ENCODE measurements around the gene FSHR. TPM values are rescaled to one million over a fixed set of nuclear protein-coding genes. Genes with fewer than 3 reads are reported as not detected.

The FSHR gene
- total and polyA plus RNA-seq, 2 of the 8 experiments (the other 6 are each of a cell fraction or from before 2014, with no cell fraction given): not detected

GRCh38 chr2:49045083-49045482, 109.2 kb downstream of the FSHR start:
- Histone ChIP-seq H2AFZ (ENCODE audit: low read length) (peak overlapping the region; percentile 11; the same call in 1 of the 2 replicates), H2AK5ac (ENCODE audit: low read depth, low read length) (no peak overlapping the region), H2BK15ac (ENCODE audit: low read length) (no peak overlapping the region), H3K4me2 (ENCODE audit: insufficient read depth in 1 of 2, low read depth in 2 of 2, low read length in 2 of 2) (no peak overlapping the region), H2BK12ac (ENCODE audit: low read depth, low read length) (no peak overlapping the region), H3K4me3 (ENCODE audit: extremely low read depth in 1 of 4, insufficient read depth in 2 of 4, low read depth in 3 of 4, low read length in 4 of 4) (no peak overlapping the region), H3K9ac (replicated peaks in 1 of 4; ENCODE audit: extremely low read depth in 1 of 4, low read depth in 3 of 4, low read length in 3 of 4) (no peak overlapping the region), H2BK120ac (replicated peaks; ENCODE audit: low read depth, low read length) (no peak overlapping the region), H3K18ac (ENCODE audit: extremely low read depth, low read length) (no peak overlapping the region), H3K36me3 (ENCODE audit: control insufficient read depth in 2 of 4, insufficient read depth in 4 of 4, low read length in 3 of 4) (no peaks in the 10 kb centered on the region), H4K8ac (ENCODE audit: extremely low read depth, insufficient read depth, low read length) (no peak overlapping the region), H3K4me1 (replicated peaks in 1 of 4; ENCODE audit: control insufficient read depth in 3 of 4, insufficient read depth in 4 of 4, low read length in 3 of 4) (peaks cover 0 to 6% (median 3%) of the 10 kb centered on the region in 4 experiments; a peak in 4 of 7 replicates), H4K91ac (replicated peaks; ENCODE audit: insufficient read length, low read length) (no peak overlapping the region), H3K9me3 (ENCODE audit: insufficient read depth in 2 of 2, low read depth in 1 of 2, low read length in 1 of 2) (no peaks in the 10 kb centered on the region), H2BK20ac (ENCODE audit: low read length) (no peak overlapping the region), H3K23me2 (ENCODE audit: low read depth, low read length) (no peaks in the 10 kb centered on the region; the same call in 1 of the 2 replicates), H3K23ac (ENCODE audit: insufficient read length) (no peak overlapping the region), H3K4ac (replicated peaks; ENCODE audit: insufficient read length, low read depth, low read length) (no peak overlapping the region), H2BK5ac (ENCODE audit: low read depth, low read length) (no peak overlapping the region), H3K56ac (replicated peaks; ENCODE audit: insufficient read length, low read depth, low read length) (no peak overlapping the region), H3K79me1 (ENCODE audit: low read depth, low read length) (no peaks in the 10 kb centered on the region), H3K79me2 (ENCODE audit: control insufficient read depth in 1 of 2, insufficient read depth in 2 of 2, low read length in 2 of 2) (no peaks in the 10 kb centered on the region), H3K27ac (ENCODE audit: low read depth, low read length) (no peak overlapping the region), H3K27me3 (replicated peaks in 1 of 4; ENCODE audit: control insufficient read depth in 3 of 4, extremely low read depth in 1 of 4, insufficient read depth in 3 of 4, low read length in 3 of 4) (no peaks in the 10 kb centered on the region), H4K5ac (ENCODE audit: insufficient read length, low read depth, low read length) (no peak overlapping the region), H4K20me1 (replicated peaks in 1 of 2; ENCODE audit: control insufficient read depth in 1 of 2, insufficient read depth in 2 of 2, low read length in 2 of 2) (no peaks in the 10 kb centered on the region), H3K14ac (ENCODE audit: insufficient read length) (no peak overlapping the region)
- 77% methylated on average over 1 of the region's 1 CpG; no CpG with 5 or more reads in 1 of the 2 experiments for WGBS, 2 experiments (ENCODE audit: extremely low coverage in 1 of 2, insufficient coverage in 1 of 2, insufficient read length in 1 of 2, insufficient replicate concordance in 2 of 2, low coverage in 1 of 2, low lambda C conversion rate in 2 of 2, missing lambda C conversion rate in 1 of 2)
- CTCF ChIA-PET (ENCODE audit: partially characterized antibody): interaction anchor here (0.8 to 2.5 kb wide), 15 partner anchors 8 to 559 kb away, joined by 3 to 13 read pairs (median 3); no protein-coding TSS in a partner anchor
- POLR2A ChIA-PET (ENCODE audit: partially characterized antibody): no interaction called here
- DNase-seq (ENCODE audit: low read depth in 1 of 2, low spot score in 2 of 2) (no peak), FAIRE-seq (no peak)
- TF ChIP-seq SIN3A (conservative IDR thresholded peaks at IDR 0.05 in 1 of 2, IDR thresholded peaks at IDR 0.05 in 1 of 2; ENCODE audit: low read depth in 1 of 2, low read length in 2 of 2) (no peak), SP4 (IDR thresholded peaks at IDR 0.05; ENCODE audit: low read length) (no peak), CREB1 (IDR thresholded peaks at IDR 0.05) (no peak), FOSL1 (IDR thresholded peaks at IDR 0.05; ENCODE audit: insufficient read depth, low read depth, low read length) (no peak), CTCF (IDR thresholded peaks at IDR 0.05; ENCODE audit: control extremely low read depth in 1 of 3, insufficient read depth in 1 of 3, low read depth in 1 of 3, low read length in 3 of 3) (no peak), EZH2 (IDR thresholded peaks at IDR 0.05; ENCODE audit: low read depth, low read length, severe bottlenecking) (no peak)
